OCI-LY1 (cell line): ENCODE measurements around the gene DNAAF5.

Source experiments
- CTCF ChIP-seq: fragments of 200-600 bp; sonication (generic), shearing (Covaris generic); IDR thresholded peaks from 2 replicates; pipeline ENCODE4 v1.5.1; 2017; ENCODE audit warnings: mild to moderate bottlenecking, antibody characterized with exemption, low read length, moderate library complexity, mixed read lengths
- EZH2 ChIP-seq: fragments of 200-600 bp; sonication (generic), shearing (Covaris generic); IDR thresholded peaks from 2 replicates; pipeline ENCODE4 v1.8.0; 2017; ENCODE audit warnings: borderline replicate concordance, mixed run types, mild to moderate bottlenecking, antibody characterized with exemption, low read length, moderate library complexity, mixed read lengths

GRCh38 chr7:824081-824480, 97.6 kb downstream of the DNAAF5 start:
- TF ChIP-seq CTCF: no peak
- TF ChIP-seq EZH2: no peak
